GM21381 (cell line): ENCODE results near the gene VIM.
"Not testable (repeated sequence)": the region's sequence is repeated elsewhere in the genome, so short reads cannot be mapped to it uniquely, and the experiment has no call there.

Source experiments
- ATAC-seq: cut with Tn5 transposase; IDR thresholded peaks from one replicate; pipeline ENCODE4 v1.9.1; 2021; ENCODE audit warnings: mild to moderate bottlenecking, moderate library complexity; ENCODE audit not compliant: unreplicated experiment

VIM gene

DNA sequence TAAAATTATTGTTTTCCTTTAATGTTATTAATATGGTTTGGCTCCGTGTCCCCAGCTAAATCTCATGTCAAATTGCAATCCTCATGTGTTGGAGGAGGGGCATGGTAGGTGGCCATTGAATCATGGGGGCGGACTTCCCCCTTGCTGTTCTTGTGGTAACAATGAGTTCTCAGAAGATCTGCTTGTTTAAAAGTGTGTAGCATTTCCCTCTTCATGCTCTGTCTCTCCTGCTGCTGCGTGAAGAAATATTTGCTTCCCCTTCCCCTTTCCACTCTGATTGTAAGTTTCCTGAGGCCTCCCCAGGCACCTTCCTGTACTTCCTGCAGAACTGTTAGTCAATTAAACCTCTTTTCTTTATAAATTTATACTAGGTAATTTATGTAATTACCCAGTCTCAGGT, 27.5 kb downstream of the VIM start:
- ATAC-seq, result no peak

DNA sequence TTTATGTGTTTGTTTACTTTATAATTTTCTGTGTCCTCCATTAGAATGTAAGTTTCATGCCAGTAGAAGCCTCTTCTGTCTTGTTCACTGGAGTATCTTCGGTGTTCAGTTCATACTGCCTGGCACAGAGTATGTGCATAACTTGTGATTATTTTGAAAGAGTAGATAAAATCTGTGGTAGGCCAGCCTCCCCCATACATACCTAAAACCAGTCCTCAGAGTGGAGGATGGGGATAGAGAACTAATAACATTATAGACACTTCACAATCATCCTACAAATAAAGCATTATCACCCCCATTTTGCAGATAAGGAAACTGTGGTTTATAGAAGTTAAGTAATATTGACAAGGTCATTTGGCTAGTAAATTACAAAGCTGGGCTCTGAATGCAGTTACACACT, 28.0 kb downstream of the VIM start:
- no peak for ATAC-seq

DNA sequence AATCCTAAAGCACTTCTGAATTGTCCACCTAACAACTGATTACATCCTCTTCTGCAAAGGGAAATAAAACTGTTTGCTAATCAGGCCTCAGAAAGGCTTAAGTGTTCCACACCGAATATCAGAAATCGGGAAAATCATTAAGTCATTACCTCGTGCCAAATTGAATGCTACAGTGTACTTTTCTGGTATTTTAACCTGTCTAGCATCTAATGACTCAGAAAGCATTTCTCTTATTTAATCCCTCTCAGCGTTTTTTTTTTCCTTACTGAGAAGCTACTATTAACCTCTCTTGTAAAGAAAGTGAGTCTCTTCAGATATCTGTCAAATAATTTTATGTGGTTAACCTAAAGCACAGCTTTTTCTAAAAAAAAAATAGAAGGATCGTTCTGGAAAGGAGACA, 28.6 kb downstream of the VIM start:
- no peak for ATAC-seq

DNA sequence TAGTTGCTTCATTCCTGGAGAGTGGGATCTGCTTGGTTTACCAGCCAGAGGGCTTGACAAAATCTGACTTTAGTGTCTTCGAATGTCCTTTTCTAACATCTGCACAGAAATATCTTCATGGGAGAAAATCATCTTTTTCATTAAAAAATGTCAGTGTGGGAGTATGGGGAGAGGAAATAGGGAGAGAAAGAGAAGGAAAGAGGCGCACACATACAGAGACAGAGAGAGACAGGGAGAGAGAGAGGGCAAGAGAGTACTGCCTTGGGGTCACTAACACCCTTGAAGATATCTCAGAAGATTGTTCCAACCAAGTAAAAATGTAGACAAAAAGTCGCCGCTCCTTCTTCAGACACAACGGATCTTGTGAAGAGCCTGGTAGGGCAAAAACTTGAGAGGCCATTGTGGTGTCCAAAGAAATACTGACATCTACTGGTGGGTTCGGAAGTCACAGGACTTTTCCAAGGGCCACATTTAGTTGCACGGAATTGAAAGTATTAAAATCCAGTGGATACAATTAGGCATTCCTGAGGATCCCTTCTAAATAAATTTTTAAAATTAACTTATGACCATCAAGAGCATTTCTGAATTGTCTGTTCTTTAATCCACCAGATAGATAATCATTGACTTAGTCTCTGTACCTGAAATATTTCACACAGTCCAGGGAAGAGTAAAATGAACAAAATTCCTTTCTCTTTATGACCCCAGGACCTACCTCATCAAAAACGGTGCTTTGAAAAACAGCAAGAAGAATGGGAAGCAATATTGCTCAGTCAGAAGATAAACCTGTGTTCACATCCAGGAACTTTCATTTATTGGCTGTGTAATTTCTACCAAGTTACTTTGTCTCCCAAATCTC, 29.7 kb downstream of the VIM start:
- ATAC-seq, result peak; percentile 84

DNA sequence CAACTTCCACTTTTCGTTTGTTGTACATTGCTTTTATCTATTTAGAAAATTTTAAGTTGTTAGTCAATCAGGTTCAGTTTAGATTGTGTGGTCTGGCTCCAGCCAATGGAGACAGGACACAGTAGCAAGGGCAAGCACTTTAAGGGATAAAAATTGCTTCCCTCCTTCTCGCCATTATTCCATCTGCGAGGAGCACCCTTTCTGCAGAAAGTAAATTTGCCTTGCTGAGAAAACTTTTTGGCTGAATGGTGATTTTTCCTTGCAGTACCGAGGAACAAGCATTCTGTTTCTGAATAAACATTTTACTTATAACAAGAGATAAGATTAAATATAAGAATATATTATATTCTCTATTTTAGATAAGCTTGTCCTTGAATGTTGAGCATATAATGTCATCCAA, 34.5 kb downstream of the VIM start:
- ATAC-seq, result no peak

DNA sequence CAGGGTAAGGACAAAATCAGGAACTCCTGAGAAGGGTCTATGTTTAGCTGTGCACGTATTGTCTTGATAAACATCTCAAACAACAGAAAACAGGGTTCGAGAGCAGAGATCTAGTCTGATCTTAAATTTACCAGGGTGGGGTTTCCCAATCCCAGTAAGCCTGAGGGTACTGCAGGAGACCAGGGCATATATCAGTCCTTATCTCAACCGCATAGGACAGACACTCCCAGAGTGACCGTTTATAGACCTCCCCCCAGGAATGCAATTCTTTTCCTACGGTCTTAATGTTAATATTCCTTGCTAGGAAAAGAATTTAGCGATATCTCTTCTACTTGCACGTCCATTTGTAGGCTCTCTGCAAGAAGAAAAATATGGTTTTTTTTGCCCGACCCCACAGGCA, 35.5 kb downstream of the VIM start:
- ATAC-seq, result no peak

DNA sequence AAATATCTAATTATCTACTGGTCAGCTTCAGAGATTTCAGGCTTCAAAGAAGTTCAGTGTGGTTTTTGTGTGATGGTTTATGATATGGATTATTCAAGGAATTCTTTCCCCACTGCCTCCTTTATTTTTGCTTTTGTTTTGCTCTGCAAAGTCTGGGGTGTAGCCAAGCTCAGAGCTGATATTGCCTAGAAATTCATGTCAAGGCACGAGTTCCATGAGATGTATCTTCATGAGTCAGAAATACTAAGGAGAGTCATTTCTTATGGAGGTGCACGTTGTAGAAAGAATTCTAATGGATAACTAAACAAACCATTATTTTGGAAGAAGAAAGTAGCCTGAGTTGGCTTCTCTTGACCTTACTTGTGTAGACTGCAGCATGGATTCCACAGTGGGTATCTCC, 37.4 kb downstream of the VIM start:
- no peak for ATAC-seq

DNA sequence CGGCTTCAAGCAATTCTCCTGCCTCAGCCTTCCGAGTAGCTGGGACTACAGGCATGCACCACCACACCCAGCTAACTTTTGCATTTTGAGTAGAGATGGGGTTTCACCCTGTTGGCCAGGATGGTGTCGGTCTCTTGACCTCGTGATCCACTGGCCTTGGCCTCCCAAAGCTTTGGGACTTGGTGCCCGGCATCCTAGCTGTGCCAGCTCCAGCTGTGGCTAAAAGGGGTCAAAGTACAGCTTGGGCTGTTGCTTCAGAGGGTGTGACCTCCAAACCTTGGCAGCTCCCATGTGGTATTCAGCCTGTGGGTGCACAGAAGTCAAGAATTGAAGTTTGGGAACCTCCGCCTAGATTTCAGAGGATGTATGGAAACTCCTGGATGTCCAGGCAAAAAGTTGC, 38.5 kb downstream of the VIM start:
- not testable (repeated sequence) for ATAC-seq

DNA sequence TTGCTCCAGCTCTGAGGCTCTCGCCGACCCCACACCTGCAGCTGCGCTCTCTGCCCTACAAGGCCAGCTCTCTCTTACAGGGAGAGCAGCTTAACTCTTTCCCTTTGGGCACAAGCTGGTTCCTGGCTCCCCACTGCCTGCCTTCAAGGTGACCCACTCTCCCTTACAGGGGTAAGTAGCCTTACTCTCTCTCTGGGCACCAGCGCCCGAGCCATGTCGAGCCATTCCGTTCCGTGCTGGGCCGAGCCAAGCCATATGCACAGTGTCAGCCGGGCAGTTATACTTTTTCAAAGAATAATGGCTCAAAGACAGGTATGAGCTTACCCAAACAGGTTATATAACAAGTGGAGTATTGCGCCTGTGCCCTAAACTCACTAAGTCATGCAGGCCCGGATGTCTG, 44.6 kb downstream of the VIM start:
- no peak for ATAC-seq

DNA sequence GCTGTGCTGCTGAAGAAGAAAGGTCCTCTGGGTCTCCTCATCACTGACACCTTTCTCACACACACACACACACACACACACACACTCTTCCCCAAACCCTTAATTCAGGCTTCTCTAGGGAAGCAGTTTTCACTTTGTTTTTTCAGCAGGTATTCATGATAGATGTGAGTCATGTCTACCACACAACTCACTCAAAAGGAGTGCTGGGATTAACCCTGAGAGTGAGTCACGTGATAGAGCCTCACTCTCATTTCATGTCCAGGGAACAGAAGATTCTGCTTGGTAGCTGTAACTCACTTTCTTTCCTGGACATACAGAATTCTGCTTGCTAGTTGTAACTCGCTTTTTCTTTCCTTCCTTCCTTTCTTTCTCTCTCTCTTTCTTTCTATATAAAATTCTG, 45.4 kb downstream of the VIM start:
- ATAC-seq, result no peak

DNA sequence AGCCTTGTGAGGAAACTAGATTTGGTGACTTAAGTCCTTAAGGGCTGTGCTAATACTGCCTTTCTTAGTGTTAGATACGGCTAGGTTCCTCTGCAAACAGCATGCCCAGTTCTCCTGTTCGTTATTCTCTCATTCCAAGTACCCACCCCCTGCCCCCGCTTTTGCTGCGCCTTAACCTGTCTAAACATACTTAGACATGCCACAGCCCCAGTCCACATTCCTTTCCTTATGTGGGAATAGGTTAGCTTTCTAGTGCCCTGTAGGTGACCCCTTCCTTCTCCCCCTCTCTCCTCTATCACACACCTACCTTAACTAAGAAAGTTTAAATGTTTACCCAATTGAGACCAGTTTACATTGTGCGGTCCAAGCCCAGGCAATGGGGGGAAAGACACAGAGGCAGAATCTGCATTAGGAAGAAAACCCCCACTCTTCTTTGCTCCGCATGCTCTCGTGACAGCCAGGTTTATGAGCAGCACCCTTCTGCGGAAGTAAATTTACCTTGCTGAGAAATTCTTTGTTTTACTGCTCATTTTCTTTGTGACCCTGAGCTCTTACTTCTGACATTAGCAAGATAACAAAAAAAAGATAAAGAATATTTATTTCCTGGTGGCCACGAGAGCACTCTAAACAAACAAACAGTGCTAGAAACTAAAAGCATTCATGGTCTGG, 48.8 kb downstream of the VIM start:
- no peak for ATAC-seq

DNA sequence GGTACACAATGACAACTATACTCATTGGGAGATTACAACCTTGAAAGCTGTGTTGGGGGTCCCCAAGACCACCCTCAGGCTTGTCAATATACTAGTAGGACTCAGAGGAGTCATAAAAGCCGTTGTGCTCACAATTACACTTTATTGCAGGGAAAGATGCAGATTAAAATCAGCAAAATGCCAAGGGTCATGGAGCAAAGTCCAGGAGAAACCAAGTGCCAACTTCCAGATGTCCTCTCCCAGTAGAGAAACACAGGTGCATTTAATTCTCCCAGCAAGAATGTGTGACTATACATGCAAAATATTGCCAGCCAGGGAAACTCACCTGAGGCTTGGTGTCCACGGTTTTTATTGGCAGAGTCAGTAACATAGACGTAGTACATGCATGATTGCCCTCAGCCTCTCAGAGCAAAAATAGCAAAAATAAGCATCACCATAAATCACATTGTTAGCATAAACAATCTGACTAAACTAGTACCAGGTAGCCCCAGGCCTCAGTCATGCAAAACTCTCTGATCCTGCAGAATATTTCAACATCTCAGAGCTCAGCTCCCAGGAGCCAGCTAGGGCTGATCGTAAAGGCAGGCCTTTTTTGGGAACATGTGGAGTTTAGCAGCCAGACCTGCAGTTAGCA, 50.7 kb downstream of the VIM start:
- no peak for ATAC-seq

DNA sequence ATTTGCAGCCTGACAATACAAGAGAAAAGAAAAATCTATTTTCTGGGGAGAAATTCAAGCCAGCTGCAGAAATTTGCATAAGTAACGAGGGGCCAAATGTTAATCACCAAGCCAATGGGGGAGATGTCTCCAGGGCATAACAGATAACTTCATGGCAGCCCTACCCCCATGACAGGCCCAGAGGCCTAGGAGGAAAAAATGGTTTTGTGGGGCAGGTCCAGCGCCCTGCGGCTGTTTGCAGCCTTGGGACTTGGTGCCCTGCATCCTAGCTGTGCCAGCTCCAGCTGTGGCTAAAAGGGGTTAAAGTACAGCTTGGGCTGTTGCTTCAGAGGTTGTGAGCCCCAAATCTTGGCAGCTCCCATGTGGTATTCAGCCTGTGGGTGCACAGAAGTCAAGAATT, 54.3 kb downstream of the VIM start:
- ATAC-seq, result no peak

DNA sequence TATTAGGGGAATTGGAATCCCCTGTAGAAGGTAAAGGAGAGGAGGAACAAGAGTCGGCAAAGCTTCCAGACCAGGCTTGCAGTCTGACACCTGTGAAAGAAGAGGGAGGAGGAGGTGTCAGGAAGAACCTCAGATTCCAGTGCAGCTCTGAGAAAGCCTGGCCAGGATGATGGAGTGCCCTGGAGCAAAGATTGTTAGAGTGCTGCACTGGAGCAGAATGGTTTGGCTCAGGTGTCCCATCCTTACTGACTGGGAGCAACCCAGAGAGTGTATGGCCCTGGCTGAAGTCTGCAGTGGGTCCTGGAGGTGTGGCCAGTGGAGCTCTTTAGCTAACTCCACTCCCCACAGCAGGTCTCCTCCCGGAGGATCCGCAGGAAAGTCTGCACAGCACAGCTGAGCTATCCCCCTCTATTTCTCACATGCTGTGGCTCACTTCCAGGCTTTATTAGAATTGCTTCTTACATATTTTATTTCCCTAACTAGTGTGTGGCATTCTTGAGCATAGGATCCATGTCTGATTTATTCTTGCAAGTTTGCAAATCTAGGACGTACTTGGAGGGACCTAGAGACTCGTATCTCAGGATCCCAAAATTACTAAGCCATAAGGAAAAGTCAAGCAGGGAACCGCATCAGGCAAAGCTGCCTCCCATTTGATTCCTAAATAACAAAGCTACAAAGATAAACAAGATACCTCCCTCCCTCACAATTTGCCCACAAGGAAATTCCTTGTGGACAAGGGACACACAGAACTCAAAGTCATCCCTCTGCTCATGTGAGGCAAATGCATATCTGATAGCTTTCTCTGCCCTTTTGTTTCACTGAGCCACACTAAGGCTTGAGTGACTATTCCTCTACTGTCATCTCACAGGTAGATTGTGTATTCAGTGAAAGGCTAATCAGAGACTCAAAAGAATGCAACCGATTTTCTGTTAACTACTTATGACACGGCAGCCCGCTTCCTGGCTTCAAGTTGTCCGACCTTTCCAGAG, 58.8 kb downstream of the VIM start:
- no peak for ATAC-seq
